H9 (cell line): ENCODE data around the gene PGBD5. TPM values are rescaled to one million over a fixed set of nuclear protein-coding genes. Genes with fewer than 3 reads are reported as not detected.

ENCODE experiments used
- DNase-seq: peaks from one replicate; pipeline ENCODE4 v3.0.0-alpha.2; 2017
- H2AFZ ChIP-seq: one replicate; pipeline ENCODE4 v1.6.1; 2013; ENCODE audit warnings: mild to moderate bottlenecking, low read length, control low read depth, moderate library complexity
- H2AK5ac ChIP-seq: 2 replicates; pipeline ENCODE4 v1.6.1; 2013; ENCODE audit warnings: low read length, control low read depth, mixed read lengths; ENCODE audit not compliant: insufficient read length
- H2BK120ac ChIP-seq: one replicate; pipeline ENCODE4 v1.6.1; 2013; ENCODE audit warnings: low read depth, mild to moderate bottlenecking, low read length, control low read depth, inconsistent platforms; ENCODE audit not compliant: poor library complexity, severe bottlenecking
- H2BK12ac ChIP-seq: 2 replicates; pipeline ENCODE4 v1.6.1; 2013; ENCODE audit warnings: low read length, control low read depth, mixed read lengths, low read depth; ENCODE audit not compliant: insufficient read length
- H2BK15ac ChIP-seq: 2 replicates; pipeline ENCODE4 v1.6.1; 2013; ENCODE audit warnings: low read depth, low read length, control low read depth
- H2BK20ac ChIP-seq: one replicate; pipeline ENCODE4 v1.6.1; 2013; ENCODE audit warnings: low read depth, mild to moderate bottlenecking, low read length, control low read depth, inconsistent platforms; ENCODE audit not compliant: poor library complexity, severe bottlenecking
- H2BK5ac ChIP-seq: 2 replicates; pipeline ENCODE4 v1.6.1; 2013; ENCODE audit warnings: low read length, control low read depth, mixed read lengths; ENCODE audit not compliant: insufficient read length
- H3K14ac ChIP-seq: 2 replicates; pipeline ENCODE4 v1.6.1; 2013; ENCODE audit warnings: low read length, control low read depth; ENCODE audit not compliant: insufficient read depth
- H3K18ac ChIP-seq: 2 replicates; pipeline ENCODE4 v1.6.1; 2013; ENCODE audit warnings: low read depth, mild to moderate bottlenecking, mixed read lengths, low read length, control low read depth; ENCODE audit not compliant: insufficient read length
- H3K23ac ChIP-seq: 2 replicates; pipeline ENCODE4 v1.6.1; 2013; ENCODE audit warnings: low read length, control low read depth, mixed read lengths, low read depth; ENCODE audit not compliant: insufficient read length
- H3K23me2 ChIP-seq: 2 replicates; pipeline ENCODE4 v1.6.1; 2013; ENCODE audit warnings: low read depth, mild to moderate bottlenecking, mixed read lengths, low read length, control low read depth; ENCODE audit not compliant: insufficient read length, poor library complexity, severe bottlenecking
- H3K27ac ChIP-seq: 2 replicates; pipeline ENCODE4 v1.5.1; 2013; ENCODE audit warnings: low read length, control low read depth, mixed read lengths, low read depth; ENCODE audit not compliant: insufficient read length
- H3K27me3 ChIP-seq: 2 replicates; pipeline ENCODE4 v1.6.1; 2013; ENCODE audit warnings: low read length, control low read depth, inconsistent platforms; ENCODE audit not compliant: insufficient read depth
- H3K4ac ChIP-seq: 2 replicates; pipeline ENCODE4 v1.6.1; 2013; ENCODE audit warnings: low read depth, mild to moderate bottlenecking, control low read depth, inconsistent platforms, low read length, moderate library complexity
- H3K4me1 ChIP-seq: 2 replicates; pipeline ENCODE4 v1.6.1; 2013; ENCODE audit warnings: low read length, control low read depth, inconsistent platforms; ENCODE audit not compliant: insufficient read depth
- H3K4me2 ChIP-seq: 2 replicates; pipeline ENCODE4 v1.6.1; 2013; ENCODE audit warnings: low read length, control low read depth, mixed read lengths; ENCODE audit not compliant: insufficient read length, insufficient read depth
- H3K56ac ChIP-seq: 2 replicates; pipeline ENCODE4 v1.6.1; 2013; ENCODE audit warnings: low read depth, mild to moderate bottlenecking, mixed read lengths, low read length, control low read depth; ENCODE audit not compliant: insufficient read length
- H3K79me1 ChIP-seq: 2 replicates; pipeline ENCODE4 v1.6.1; 2013; ENCODE audit warnings: low read depth, mild to moderate bottlenecking, moderate library complexity, low read length, control low read depth, inconsistent platforms; ENCODE audit not compliant: insufficient read depth, poor library complexity, severe bottlenecking
- H3K79me2 ChIP-seq: 2 replicates; pipeline ENCODE4 v1.6.1; 2013; ENCODE audit warnings: low read length, control low read depth, inconsistent platforms; ENCODE audit not compliant: insufficient read depth
- H3K9ac ChIP-seq: 2 replicates; pipeline ENCODE4 v1.6.1; 2013; ENCODE audit warnings: low read length, control low read depth, mixed read lengths; ENCODE audit not compliant: insufficient read length; ENCODE audit errors: extremely low read depth
- H3K9me3 ChIP-seq: one replicate; pipeline ENCODE4 v1.6.1; 2013; ENCODE audit warnings: low read depth, low read length, inconsistent platforms; ENCODE audit not compliant: control insufficient read depth
- H3T11ph ChIP-seq: one replicate; pipeline ENCODE4 v1.6.1; 2013; ENCODE audit warnings: mild to moderate bottlenecking, low read length, control low read depth, inconsistent platforms
- H4K20me1 ChIP-seq: one replicate; pipeline ENCODE4 v1.6.1; 2013; ENCODE audit not compliant: control insufficient read depth, insufficient read length, insufficient read depth
- H4K5ac ChIP-seq: 2 replicates; pipeline ENCODE4 v1.6.1; 2013; ENCODE audit warnings: low read depth, mild to moderate bottlenecking, mixed read lengths, low read length, control low read depth; ENCODE audit not compliant: insufficient read length
- H4K8ac ChIP-seq: replicated peaks from 2 replicates; pipeline ENCODE4 v1.6.1; 2013; ENCODE audit warnings: low read length, control low read depth, mixed read lengths, low read depth; ENCODE audit not compliant: insufficient read length
- H4K91ac ChIP-seq: 2 replicates; pipeline ENCODE4 v1.6.1; 2013; ENCODE audit warnings: low read depth, mild to moderate bottlenecking, moderate library complexity, mixed read lengths, low read length, control low read depth; ENCODE audit not compliant: insufficient read length
- H3K27ac Mint-ChIP-seq, 3 experiments: 2 replicates in 2 of 3; 3 replicates in 1 of 3; pipeline ENCODE4 v1.8.0; 2020 to 2021; ENCODE audit warnings: mixed read lengths in 3 of 3, mild to moderate bottlenecking in 1 of 3, moderate library complexity in 1 of 3
- H3K27me3 Mint-ChIP-seq: 2 replicates; pipeline ENCODE4 v1.8.0; 2021; ENCODE audit warnings: low read depth, mild to moderate bottlenecking, moderate library complexity, mixed read lengths
- H3K36me3 Mint-ChIP-seq, 3 experiments: 2 replicates in 2 of 3; 3 replicates in 1 of 3; pipeline ENCODE4 v1.8.0; 2020 to 2021; ENCODE audit warnings: low read depth in 3 of 3, mixed read lengths in 3 of 3; ENCODE audit not compliant: insufficient read depth in 1 of 3
- H3K4me1 Mint-ChIP-seq, 2 experiments: 2 replicates each; pipeline ENCODE4 v1.8.0; 2020; ENCODE audit warnings: mixed read lengths in 2 of 2
- H3K4me3 Mint-ChIP-seq, 2 experiments: 2 replicates in 1 of 2; 3 replicates in 1 of 2; pipeline ENCODE4 v1.8.0; 2020 to 2021; ENCODE audit warnings: mild to moderate bottlenecking in 2 of 2, mixed read lengths in 2 of 2, moderate library complexity in 1 of 2
- H3K9me3 Mint-ChIP-seq, 2 experiments: 2 replicates in 1 of 2; 3 replicates in 1 of 2; pipeline ENCODE4 v1.8.0; 2020; ENCODE audit warnings: mild to moderate bottlenecking in 2 of 2, mixed read lengths in 2 of 2, moderate library complexity in 1 of 2
- CTCF ChIP-seq: fragments of 200-600 bp; sonication (generic); conservative IDR thresholded peaks from 3 replicates; pipeline ENCODE4 v1.8.0; 2021; ENCODE audit warnings: antibody characterized with exemption, mild to moderate bottlenecking
- WGBS: extraction: QIAGEN DNeasy Blood & Tissue Kit; methylation state at CpG from one replicate; pipeline ENCODE4 v1.1.7; 2013; ENCODE audit warnings: missing lambda C conversion rate, low lambda C conversion rate, mixed read lengths; ENCODE audit not compliant: insufficient read length; ENCODE audit errors: extremely low coverage; 5-methylcytosine and 5-hydroxymethylcytosine counted together
- total RNA-seq: library from RNA; stranded (reverse); gene quantifications from 2 replicates; pipeline ENCODE4 v1.2.1, GENCODE V29; 2021

PGBD5 gene
- total RNA-seq, 1 experiment from 2014 or later: 19.1 TPM

- H2BK20ac ChIP-seq: no peak overlapping the region
- H3T11ph ChIP-seq: no peak overlapping the region
- no peaks in the 10 kb centered on the region for H4K20me1 ChIP-seq
- Mint-ChIP-seq H3K36me3 (peaks cover 8 to 27% (median 17%) of the 10 kb centered on the region in 3 experiments; a peak in 6 of 7 replicates), H3K4me3 (no peak overlapping the region), H3K9me3 (no peaks in the 10 kb centered on the region), H3K4me1 (peaks cover 4 to 15% of the 10 kb centered on the region in 2 experiments), H3K27ac (no peak overlapping the region), H3K27me3 (no peaks in the 10 kb centered on the region; the same call in 1 of the 2 replicates)
- H3K14ac ChIP-seq: no peak overlapping the region
- TF ChIP-seq CTCF: no peak
- no peak overlapping the region for H3K4me2 ChIP-seq
- no peak overlapping the region for H3K23ac ChIP-seq
- no peaks in the 10 kb centered on the region for H3K23me2 ChIP-seq
- H2BK120ac ChIP-seq: no peak overlapping the region
- no peak overlapping the region for H2BK12ac ChIP-seq
- H3K79me1 ChIP-seq: no peaks in the 10 kb centered on the region
- no peak overlapping the region for H2BK15ac ChIP-seq
- H2BK5ac ChIP-seq: no peak overlapping the region
- no peak for DNase-seq
- H2AFZ ChIP-seq: no peak overlapping the region
- H3K9me3 ChIP-seq: no peaks in the 10 kb centered on the region
- H3K18ac ChIP-seq: peak overlapping the region; percentile 29
- H2AK5ac ChIP-seq: no peak overlapping the region
- no peak overlapping the region for H3K27ac ChIP-seq
- H4K91ac ChIP-seq: no peak overlapping the region
- H3K79me2 ChIP-seq: no peaks in the 10 kb centered on the region
- H3K9ac ChIP-seq: no peak overlapping the region
- H3K4me1 ChIP-seq: no peaks in the 10 kb centered on the region
- no CpG with 5 or more reads among the region's 3 CpGs for WGBS
- H3K56ac ChIP-seq: no peak overlapping the region
- H3K4ac ChIP-seq: no peak overlapping the region
- H4K5ac ChIP-seq: no peak overlapping the region
- no peaks in the 10 kb centered on the region for H3K27me3 ChIP-seq
- H4K8ac ChIP-seq: no peak overlapping the region
Measured at GRCh38 chr1:230341162-230341546, 85.0 kb downstream of the PGBD5 start.
